ENCODE results near the gene ST8SIA1.
"Not testable (repeated sequence)": the region's sequence is repeated elsewhere in the genome, so short reads cannot be mapped to it uniquely, and the experiment has no call there.

Gene ST8SIA1

DNA sequence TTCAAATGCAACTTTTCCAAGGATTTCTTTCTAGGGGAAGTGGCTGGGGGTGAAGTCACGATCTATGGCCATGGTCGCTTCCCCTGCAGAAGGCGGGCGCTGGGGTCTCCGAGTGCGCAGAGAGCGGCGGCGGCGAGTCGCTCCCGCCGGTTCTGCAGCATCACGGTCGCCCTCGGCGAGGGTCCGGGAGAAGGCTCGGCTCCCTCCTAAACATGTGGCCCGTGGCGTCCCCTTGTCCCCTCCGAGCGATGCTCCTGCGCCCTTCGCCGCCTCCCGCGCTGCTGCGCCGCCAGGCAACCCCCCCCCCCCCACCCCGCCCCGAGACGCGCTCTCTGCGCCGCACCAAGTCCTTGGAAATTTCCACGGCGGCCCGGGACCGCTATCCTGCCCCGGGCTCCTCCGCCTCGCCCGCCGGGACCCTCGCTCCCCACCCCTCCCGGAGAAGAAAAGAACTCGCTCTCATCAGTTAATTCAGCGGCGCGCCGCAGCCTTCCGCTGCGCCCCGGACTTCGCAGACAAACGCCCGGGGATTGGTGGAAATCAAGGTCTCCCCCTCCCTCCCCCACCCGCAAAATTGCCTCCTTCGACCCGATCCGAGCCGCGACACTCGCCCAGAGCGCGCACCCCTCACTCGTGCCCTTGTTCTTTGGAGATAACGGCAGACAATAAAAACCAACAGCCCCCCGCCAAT is at the start of gene ST8SIA1:
Gene ST8SIA1, minus strand, starts transcription at position 298 of the 691 bp plus-strand sequence. CDS start 475 bp downstream, outside the sequence.
- DNase-seq (ENCODE audit: low read depth in 1 of 2, low spot score in 1 of 2): peak in 1 of 2 donors; percentile 37

DNA sequence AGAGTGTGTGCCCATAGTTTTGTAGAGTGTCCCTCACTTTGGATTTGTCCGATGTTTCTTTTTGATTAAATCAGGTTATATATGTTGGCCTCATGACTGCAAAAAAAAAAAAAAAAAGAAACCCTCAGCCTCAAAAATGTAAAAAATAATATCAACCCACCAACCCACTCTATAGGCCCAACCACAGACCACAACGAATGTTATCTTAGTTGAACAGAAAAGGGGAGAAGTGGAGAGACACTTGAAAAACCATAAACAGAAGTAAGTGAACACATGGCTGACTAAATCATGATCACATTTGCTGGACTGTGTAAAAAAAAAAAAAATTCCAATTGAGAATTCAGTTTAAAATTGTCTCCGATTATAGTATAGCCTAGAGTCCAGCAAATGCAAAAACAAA is 45.5 kb upstream of the ST8SIA1 start:
- no peak for DNase-seq (ENCODE audit: low read depth in 1 of 2, low spot score in 1 of 2)

DNA sequence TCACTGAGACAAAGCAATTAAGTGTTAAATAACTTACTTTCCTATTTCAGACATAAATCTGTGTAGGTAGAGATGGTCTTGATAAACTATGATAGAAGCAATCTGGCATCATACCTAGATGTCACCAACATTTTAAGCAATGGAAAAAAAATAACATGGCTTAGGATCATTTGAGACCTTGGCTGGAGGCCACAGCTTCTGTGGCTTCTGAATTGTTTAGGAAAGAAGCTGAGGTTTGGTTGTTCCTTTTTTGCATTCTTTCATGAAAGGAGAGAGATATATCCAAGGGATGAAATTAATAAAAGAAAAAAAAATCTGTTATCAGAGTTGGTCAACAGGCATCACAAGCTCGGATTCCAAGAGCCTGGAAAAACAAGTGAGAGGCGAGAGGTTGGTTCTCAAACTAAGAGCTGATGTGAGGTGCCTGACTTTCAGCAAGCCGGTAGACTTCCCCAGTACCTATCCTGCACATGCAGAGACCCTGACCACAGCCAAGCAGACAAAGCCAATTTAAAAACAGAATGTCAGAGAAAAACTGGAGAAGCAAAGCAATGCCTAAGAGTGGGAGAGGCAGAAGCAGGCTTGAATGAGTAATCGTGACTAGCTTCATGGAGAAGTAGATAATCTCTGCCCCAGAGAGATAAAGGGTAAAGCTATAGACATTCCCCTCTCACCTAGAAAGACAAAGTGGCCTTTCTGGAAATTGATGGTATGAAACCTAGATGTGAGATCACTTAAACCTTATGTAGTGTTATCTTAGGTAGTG is 43.4 kb upstream of the ST8SIA1 start:
- no peak for DNase-seq (ENCODE audit: low read depth in 1 of 2, low spot score in 1 of 2)

GRCh38 chr12:22376596-22377150 is 42.2 kb upstream of the ST8SIA1 start:
- DNase-seq (ENCODE audit: low read depth in 1 of 2, low spot score in 1 of 2): not testable (repeated sequence)

DNA sequence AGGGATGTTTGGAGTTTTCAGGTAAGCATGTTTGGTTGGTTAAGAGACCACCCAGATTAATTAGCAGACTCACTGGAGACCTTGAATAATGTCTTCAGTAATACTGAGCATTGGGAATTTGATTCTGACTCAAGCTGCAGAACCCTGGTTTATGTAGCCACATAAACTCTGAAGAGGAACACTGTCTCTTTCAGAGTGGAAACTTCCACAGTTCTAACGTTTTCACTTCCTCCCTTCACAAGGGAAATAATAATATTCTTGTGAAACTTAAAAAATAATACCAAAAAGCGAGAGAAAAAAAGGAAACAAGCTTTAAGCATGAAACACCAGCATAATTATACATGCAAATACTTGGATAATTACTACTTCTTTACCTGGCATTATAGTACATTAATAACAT is 40.0 kb upstream of the ST8SIA1 start:
- no peak for DNase-seq (ENCODE audit: low read depth in 1 of 2, low spot score in 1 of 2)

DNA sequence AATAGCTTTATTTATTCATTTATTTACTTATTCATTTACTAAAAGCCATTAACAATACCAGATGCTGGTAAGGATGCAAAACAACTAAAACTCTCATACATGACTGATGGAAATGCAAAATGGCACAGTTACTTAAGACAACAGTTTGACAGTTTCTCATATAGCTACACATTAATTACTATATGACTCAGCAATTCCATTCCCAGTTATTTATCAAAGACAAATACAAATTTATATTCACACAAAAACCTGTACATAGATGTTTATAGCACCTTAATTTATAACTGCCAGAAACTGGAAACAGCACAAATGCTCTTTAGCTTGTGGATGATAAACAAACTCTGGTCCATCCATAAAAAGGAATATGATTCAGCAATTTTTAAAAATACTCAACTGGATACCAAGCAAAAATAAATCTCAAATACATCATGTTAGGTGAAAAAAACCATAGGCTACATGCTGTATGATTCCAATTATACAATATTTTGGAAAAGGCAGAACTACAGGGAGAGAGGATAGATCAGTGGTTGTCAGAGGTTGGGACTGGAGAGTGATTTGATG is 37.9 kb upstream of the ST8SIA1 start:
- DNase-seq (ENCODE audit: low read depth in 1 of 2, low spot score in 1 of 2): no peak

DNA sequence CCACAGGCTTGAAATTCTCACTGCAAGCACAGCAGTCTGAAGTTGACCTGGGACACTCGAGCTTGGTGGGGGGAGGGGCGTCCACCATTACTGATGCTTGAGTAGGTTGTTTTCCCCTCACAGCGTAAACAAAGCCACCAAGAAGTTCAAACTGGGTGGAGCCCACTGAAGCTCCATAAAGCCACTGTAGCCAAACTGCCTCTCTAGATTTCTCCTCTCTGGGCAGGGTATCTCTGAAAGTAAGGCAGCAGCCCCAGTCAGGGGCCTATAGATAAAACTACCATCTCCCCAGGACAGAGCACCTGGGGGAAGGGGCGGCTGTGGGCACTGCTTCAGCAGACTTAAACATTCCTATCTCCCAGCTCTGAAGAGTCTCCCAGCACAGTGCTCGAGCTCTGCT is 31.7 kb upstream of the ST8SIA1 start:
- no peak for DNase-seq (ENCODE audit: low read depth in 1 of 2, low spot score in 1 of 2)

DNA sequence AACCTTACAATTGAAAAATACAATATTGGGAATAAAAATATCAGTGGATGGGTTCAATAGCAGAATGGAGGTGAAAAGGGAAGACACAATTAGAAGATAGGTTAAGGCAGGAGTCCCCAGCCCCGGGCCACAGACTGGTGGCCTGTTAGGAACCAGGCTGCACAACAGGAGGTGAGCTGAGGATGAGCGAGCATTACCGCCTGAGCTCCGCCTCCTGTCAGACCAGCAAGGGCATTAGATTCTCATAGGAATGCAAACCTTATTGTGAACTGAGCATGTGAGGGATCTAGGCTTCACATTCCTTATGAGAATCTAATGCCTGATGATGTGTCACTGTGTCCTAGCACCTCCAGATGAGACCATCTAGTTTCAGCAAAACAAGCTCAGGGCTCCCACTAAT is 27.3 kb upstream of the ST8SIA1 start:
- DNase-seq (ENCODE audit: low read depth in 1 of 2, low spot score in 1 of 2): no peak

GRCh38 chr12:22360774-22361173 is 26.3 kb upstream of the ST8SIA1 start:
- DNase-seq (ENCODE audit: low read depth in 1 of 2, low spot score in 1 of 2): no peak

- DNase-seq (ENCODE audit: low read depth in 1 of 2, low spot score in 1 of 2): no peak
Measured at GRCh38 chr12:22357531-22357930, 23.0 kb upstream of the ST8SIA1 start.

DNA sequence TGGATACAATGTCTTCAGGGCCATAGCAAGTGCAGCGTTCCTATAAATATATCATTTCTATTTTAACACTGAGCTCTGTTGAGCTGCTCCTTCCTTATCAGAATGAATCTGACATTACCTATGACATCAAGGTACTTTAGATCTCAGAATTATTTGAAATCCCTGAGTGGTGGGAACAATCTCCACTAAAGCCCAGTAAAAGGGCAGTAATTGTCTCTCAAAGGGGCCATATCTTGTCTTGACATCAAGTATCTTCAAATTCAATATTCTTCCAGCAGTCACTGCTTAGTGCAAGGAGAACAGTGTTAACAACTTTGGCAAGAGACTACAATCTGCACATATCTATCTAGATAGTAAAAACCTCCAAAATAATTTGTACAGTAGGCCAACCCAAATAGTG is 21.7 kb upstream of the ST8SIA1 start:
- no peak for DNase-seq (ENCODE audit: low read depth in 1 of 2, low spot score in 1 of 2)

- DNase-seq (ENCODE audit: low read depth in 1 of 2, low spot score in 1 of 2): no peak
Measured at GRCh38 chr12:22355011-22355580, 20.6 kb upstream of the ST8SIA1 start.

GRCh38 chr12:22353615-22354325 is 19.3 kb upstream of the ST8SIA1 start:
- no peak for DNase-seq (ENCODE audit: low read depth in 1 of 2, low spot score in 1 of 2)

DNA sequence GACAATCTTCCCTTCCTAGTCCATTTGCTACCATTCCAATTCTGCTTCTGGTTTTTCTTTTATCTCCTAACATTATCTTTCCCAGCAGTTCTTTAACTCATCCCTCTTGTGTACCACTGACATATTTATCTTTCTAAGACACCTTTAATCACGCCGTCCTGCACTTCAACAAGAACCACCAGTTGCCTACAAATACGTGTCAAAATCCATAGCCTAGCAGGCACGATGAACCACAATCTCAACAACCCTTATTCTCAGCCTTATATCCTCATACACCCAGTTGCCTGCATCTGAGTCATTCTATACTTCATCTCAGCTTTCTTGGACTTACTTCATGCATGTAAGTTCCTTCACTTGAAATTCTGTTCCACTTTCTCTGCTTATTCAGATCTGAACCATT is 16.4 kb upstream of the ST8SIA1 start:
- no peak for DNase-seq (ENCODE audit: low read depth in 1 of 2, low spot score in 1 of 2)

DNA sequence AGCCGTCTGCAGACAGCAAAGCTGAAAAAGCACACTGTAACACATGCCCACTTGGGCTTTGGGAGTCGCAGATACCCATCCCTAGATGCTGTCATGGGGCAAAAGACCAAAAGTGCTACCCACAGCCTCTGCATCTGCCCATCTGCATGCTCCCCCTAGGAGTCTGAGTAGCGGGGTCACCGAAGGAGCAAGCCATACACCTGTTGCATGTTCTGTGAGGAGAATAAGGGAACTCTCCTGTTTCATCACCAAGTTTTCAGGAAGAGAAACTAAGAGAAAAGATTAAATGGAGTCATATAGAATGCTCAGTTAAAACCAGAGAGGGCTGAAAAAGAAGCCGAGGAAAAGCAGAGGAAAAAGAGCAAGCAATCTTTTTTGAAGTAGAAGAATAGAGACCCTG is 13.7 kb upstream of the ST8SIA1 start:
- no peak for DNase-seq (ENCODE audit: low read depth in 1 of 2, low spot score in 1 of 2)

- DNase-seq (ENCODE audit: low read depth in 1 of 2, low spot score in 1 of 2): no peak
Measured at GRCh38 chr12:22340143-22340542, 5.6 kb upstream of the ST8SIA1 start.

DNA sequence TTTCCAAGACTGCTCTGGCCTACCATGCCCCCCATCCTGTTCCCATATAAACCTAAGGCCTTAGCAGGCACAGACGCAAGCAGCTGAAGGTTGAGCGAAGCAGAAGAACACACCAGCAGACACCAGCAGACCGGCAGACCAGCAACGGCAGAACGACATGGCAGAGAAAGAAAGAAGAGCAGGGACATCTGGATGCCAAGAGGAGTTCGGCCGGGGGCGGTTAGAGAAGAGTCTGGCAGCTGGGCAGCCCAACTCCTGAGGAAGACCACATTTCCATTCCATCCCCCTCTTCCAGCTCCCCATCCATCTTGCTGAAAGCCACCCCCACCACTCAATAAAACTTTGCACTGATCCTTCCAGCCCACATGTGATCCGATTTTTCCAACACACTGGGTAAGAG is 5.2 kb upstream of the ST8SIA1 start:
- DNase-seq (ENCODE audit: low read depth in 1 of 2, low spot score in 1 of 2): no peak

DNA sequence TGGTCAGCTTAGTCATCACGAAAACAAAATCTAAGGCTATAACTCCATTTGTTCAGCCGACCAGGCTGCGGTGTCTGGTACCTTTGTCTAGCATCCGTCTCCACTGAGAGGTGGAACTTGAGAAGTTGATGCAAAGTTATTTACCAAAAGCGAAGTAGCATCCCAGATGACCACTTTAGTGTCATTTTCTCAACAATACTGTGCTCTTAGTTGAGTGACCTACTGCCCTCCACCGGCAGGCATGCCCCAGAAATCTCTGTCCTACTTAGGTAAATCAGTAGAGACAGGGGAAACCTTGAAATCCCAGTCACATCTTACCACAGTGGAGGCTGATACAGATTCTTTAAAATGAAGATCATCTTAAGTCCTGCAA is 1.3 kb upstream of the ST8SIA1 start:
- no peak for DNase-seq (ENCODE audit: low read depth in 1 of 2, low spot score in 1 of 2)

DNA sequence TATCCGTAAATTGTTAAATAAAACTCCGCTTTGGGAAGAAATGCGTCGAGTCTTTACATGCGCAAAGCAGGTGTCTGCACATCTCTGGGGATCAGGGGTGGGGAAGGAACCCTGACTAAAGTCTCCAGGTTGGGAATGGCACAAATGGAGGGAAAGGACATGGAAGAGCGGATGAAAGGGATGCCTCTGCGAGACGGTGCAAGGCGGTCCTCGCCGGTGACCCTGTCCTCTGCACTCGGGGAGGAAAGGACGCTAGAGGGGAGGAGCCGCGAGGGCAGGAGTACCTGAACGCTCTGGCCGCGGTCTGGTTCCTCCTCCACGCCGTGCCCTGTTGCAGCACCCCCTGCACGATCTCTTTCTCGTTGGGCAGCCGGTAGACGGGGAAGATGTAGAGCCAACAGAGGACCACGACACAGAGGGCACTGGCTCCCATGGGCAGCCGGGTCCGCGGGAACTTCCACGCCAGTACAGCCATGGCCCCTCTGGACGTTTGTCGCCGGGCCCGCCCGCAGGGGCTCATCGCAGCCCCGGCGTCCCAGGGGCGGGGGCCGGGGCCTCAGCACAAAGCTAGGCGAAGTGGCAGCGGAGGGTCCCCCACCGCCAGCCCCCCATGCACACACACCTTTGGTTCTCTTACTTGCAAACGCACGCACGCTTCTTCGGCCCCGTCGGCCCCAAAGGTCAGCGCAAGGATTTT is 646 bp downstream of the ST8SIA1 start:
- DNase-seq (ENCODE audit: low read depth in 1 of 2, low spot score in 1 of 2): no peak

DNA sequence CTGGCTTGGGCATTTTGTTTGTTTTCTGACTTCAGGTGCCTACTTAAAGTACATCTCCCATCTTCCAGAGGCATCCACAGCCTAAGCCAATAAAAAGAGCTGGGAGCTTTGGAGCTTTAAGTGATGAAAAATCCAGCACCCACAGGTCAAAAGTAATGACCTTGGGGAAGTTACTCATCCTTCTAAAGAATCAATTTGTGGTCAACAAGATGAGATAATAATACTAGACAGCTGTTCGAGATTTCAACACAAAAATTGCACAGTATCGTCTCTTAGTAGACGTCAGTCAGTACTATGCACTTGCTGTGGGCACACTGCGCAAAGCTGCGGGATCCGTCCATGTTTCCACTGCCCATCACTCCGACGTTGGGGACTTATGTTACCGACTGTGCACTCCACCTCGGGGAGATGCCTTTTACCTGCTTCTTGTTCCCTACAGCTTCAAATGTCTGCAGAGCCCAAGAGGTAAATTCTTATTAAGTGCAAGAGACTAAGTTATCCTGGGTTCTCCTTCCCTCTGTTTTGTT is 1.3 kb downstream of the ST8SIA1 start:
- no peak for DNase-seq (ENCODE audit: low read depth in 1 of 2, low spot score in 1 of 2)

Data from activated CD4-positive, alpha-beta T cell treated with anti-CD3 and anti-CD28 coated beads, Interleukin-2, amount 50 U/mL, for 24 hours (primary cell).